H1 (cell line): ENCODE results near the gene WDR5. TPM values are rescaled to one million over a fixed set of nuclear protein-coding genes. Genes with fewer than 3 reads are reported as not detected.

Experiments
- CTCF ChIA-PET: fragments of 300-600 bp; sonication (Branson Sonifier 250); formaldehyde crosslinking; loops from one replicate; lab custom pipeline; 2021; ENCODE audit not compliant: partially characterized antibody; lab: Charles Lee
- POLR2A ChIA-PET: fragments of 300-600 bp; sonication (Branson Sonifier 250); formaldehyde crosslinking; loops from one replicate; lab custom pipeline; 2021; ENCODE audit warnings: inconsistent platforms; ENCODE audit not compliant: partially characterized antibody; lab: Charles Lee
- DNase-seq, 2 experiments: peaks; one replicate each; pipeline versions ENCODE4 v3.0.0 to v3.0.0-alpha.2; 2010 to 2022; ENCODE audit warnings: low spot score in 2 of 2, low read depth in 1 of 2, mixed read lengths in 1 of 2
- FAIRE-seq: peaks from 2 replicates; lab custom pipeline; 2011; peaks lifted over from hg19 to GRCh38; lab: Jason Lieb, UNC
- H2AFZ ChIP-seq: 2 replicates; pipeline ENCODE4 v1.8.1; 2012; ENCODE audit warnings: low read length, inconsistent platforms
- H2AK5ac ChIP-seq: 2 replicates; pipeline ENCODE4 v1.6.1; 2013; ENCODE audit warnings: low read depth, low read length
- H2BK120ac ChIP-seq: replicated peaks from 2 replicates; pipeline ENCODE3; 2013; ENCODE audit warnings: low read depth, low read length, inconsistent platforms
- H2BK12ac ChIP-seq: 2 replicates; pipeline ENCODE4 v1.6.1; 2013; ENCODE audit warnings: low read depth, low read length
- H2BK15ac ChIP-seq: 2 replicates; pipeline ENCODE4 v1.6.1; 2013; ENCODE audit warnings: low read length
- H2BK20ac ChIP-seq: 2 replicates; pipeline ENCODE4 v1.6.1; 2013; ENCODE audit warnings: low read length
- H2BK5ac ChIP-seq: 2 replicates; pipeline ENCODE4 v1.6.1; 2013; ENCODE audit warnings: low read depth, low read length
- H3K14ac ChIP-seq: 2 replicates; pipeline ENCODE4 v1.6.1; 2013; ENCODE audit warnings: inconsistent platforms; ENCODE audit not compliant: insufficient read length
- H3K18ac ChIP-seq: 2 replicates; pipeline ENCODE4 v1.6.1; 2013; ENCODE audit warnings: low read length; ENCODE audit errors: extremely low read depth
- H3K23ac ChIP-seq: 2 replicates; pipeline ENCODE4 v1.6.1; 2013; ENCODE audit warnings: inconsistent platforms; ENCODE audit not compliant: insufficient read length
- H3K23me2 ChIP-seq: 2 replicates; pipeline ENCODE4 v1.6.1; 2013; ENCODE audit warnings: low read depth, low read length
- H3K27ac ChIP-seq: 2 replicates; pipeline ENCODE4 v1.6.1; 2011; ENCODE audit warnings: low read depth, low read length, inconsistent platforms
- H3K27me3 ChIP-seq, 4 experiments: replicated peaks in 1 of 4; 1 replicate in 1 of 4; 2 replicates in 3 of 4; pipeline versions ENCODE4 v1.6.1 to v1.8.1; 2011 to 2013; ENCODE audit warnings: low read length in 3 of 4, mild to moderate bottlenecking in 3 of 4, inconsistent platforms in 2 of 4, mixed read lengths in 2 of 4, moderate library complexity in 1 of 4; ENCODE audit not compliant: control insufficient read depth in 3 of 4, insufficient read depth in 3 of 4; ENCODE audit errors: extremely low read depth in 1 of 4
- H3K36me3 ChIP-seq, 4 experiments: 2 replicates each; pipeline versions ENCODE4 v1.6.1 to v1.8.1; 2011 to 2013; ENCODE audit warnings: mild to moderate bottlenecking in 4 of 4, low read length in 3 of 4, moderate library complexity in 2 of 4, control low read depth in 1 of 4, inconsistent platforms in 1 of 4; ENCODE audit not compliant: insufficient read depth in 4 of 4, control insufficient read depth in 2 of 4
- H3K4ac ChIP-seq: replicated peaks from 2 replicates; pipeline ENCODE3; 2013; ENCODE audit warnings: low read length, low read depth, mixed read lengths, inconsistent platforms; ENCODE audit not compliant: insufficient read length
- H3K4me1 ChIP-seq, 4 experiments: replicated peaks in 1 of 4; 1 replicate in 1 of 4; 2 replicates in 3 of 4; pipeline versions ENCODE4 v1.6.1 to v1.8.1; 2011 to 2013; ENCODE audit warnings: low read length in 3 of 4, inconsistent platforms in 2 of 4, mixed read lengths in 1 of 4; ENCODE audit not compliant: insufficient read depth in 4 of 4, control insufficient read depth in 3 of 4
- H3K4me2 ChIP-seq, 2 experiments: 2 replicates each; pipeline versions ENCODE4 v1.6.1 to v1.8.1; 2011 to 2013; ENCODE audit warnings: low read depth in 2 of 2, low read length in 2 of 2, control low read depth in 1 of 2, inconsistent platforms in 1 of 2, mild to moderate bottlenecking in 1 of 2; ENCODE audit not compliant: insufficient read depth in 1 of 2
- H3K4me3 ChIP-seq, 4 experiments: fragments of 200-600, 300-600 bp in 1 of 4; sonication (generic), shearing (Covaris generic), sonication (Bioruptor Twin) in 1 of 4; 2 replicates each; pipeline versions ENCODE4 v1.5.1 to v1.8.1; 2011 to 2016; ENCODE audit warnings: low read length in 4 of 4, low read depth in 3 of 4, control low read depth in 2 of 4, inconsistent platforms in 2 of 4, mild to moderate bottlenecking in 2 of 4, mixed read lengths in 1 of 4, moderate library complexity in 1 of 4; ENCODE audit not compliant: insufficient read depth in 2 of 4; ENCODE audit errors: extremely low read depth in 1 of 4
- H3K56ac ChIP-seq: replicated peaks from 2 replicates; pipeline ENCODE3; 2013; ENCODE audit warnings: low read depth, mild to moderate bottlenecking, mixed read lengths, low read length, inconsistent platforms; ENCODE audit not compliant: insufficient read length
- H3K79me1 ChIP-seq: 2 replicates; pipeline ENCODE4 v1.6.1; 2013; ENCODE audit warnings: low read depth, low read length, control low read depth
- H3K79me2 ChIP-seq, 2 experiments: 2 replicates each; pipeline versions ENCODE4 v1.6.1 to v1.8.1; 2012 to 2013; ENCODE audit warnings: low read length in 2 of 2, mild to moderate bottlenecking in 2 of 2, inconsistent platforms in 1 of 2; ENCODE audit not compliant: insufficient read depth in 2 of 2, control insufficient read depth in 1 of 2
- H3K9ac ChIP-seq, 4 experiments: replicated peaks in 1 of 4; 1 replicate in 1 of 4; 2 replicates in 3 of 4; pipeline versions ENCODE4 v1.6.1 to v1.8.1; 2011 to 2013; ENCODE audit warnings: low read depth in 3 of 4, low read length in 3 of 4, control low read depth in 2 of 4, mild to moderate bottlenecking in 2 of 4, moderate library complexity in 2 of 4, inconsistent platforms in 1 of 4; ENCODE audit errors: extremely low read depth in 1 of 4
- H3K9me3 ChIP-seq, 2 experiments: 2 replicates each; pipeline versions ENCODE4 v1.6.1 to v1.8.1; 2012 to 2013; ENCODE audit warnings: mild to moderate bottlenecking in 2 of 2, moderate library complexity in 2 of 2, control low read depth in 1 of 2, inconsistent platforms in 1 of 2, low read depth in 1 of 2, low read length in 1 of 2, mixed read lengths in 1 of 2; ENCODE audit not compliant: insufficient read depth in 2 of 2
- H4K20me1 ChIP-seq, 2 experiments: replicated peaks in 1 of 2; 2 replicates each; pipeline versions ENCODE3 to v1.8.1; 2011 to 2013; ENCODE audit warnings: inconsistent platforms in 2 of 2, low read length in 2 of 2, mild to moderate bottlenecking in 1 of 2; ENCODE audit not compliant: insufficient read depth in 2 of 2, control insufficient read depth in 1 of 2
- H4K5ac ChIP-seq: 2 replicates; pipeline ENCODE4 v1.6.1; 2013; ENCODE audit warnings: low read length, low read depth, mixed read lengths, inconsistent platforms; ENCODE audit not compliant: insufficient read length
- H4K8ac ChIP-seq: 2 replicates; pipeline ENCODE4 v1.8.0; 2013; ENCODE audit warnings: mild to moderate bottlenecking, moderate library complexity, low read length, inconsistent platforms; ENCODE audit not compliant: insufficient read depth; ENCODE audit errors: extremely low read depth
- H4K91ac ChIP-seq: replicated peaks from 2 replicates; pipeline ENCODE3; 2013; ENCODE audit warnings: low read length, mixed read lengths, inconsistent platforms; ENCODE audit not compliant: insufficient read length
- MAFK ChIP-seq: IDR thresholded peaks from 2 replicates; pipeline ENCODE4 v1.6.1; 2012; ENCODE audit warnings: low read depth, mild to moderate bottlenecking, improper control_type of control experiment, low read length
- WGBS, 2 experiments: shearing (Covaris generic) in 1 of 2; methylation state at CpG; one replicate each; pipeline versions ENCODE4 v1.1.6 to v1.1.7; 2013 to 2015; ENCODE audit warnings: low lambda C conversion rate in 2 of 2, mixed read lengths in 2 of 2, inconsistent platforms in 1 of 2, low coverage in 1 of 2, missing lambda C conversion rate in 1 of 2; ENCODE audit not compliant: insufficient replicate concordance in 2 of 2, insufficient coverage in 1 of 2, insufficient read length in 1 of 2; ENCODE audit errors: extremely low coverage in 1 of 2, missing lambda C conversion rate in 1 of 2; 5-methylcytosine and 5-hydroxymethylcytosine counted together
- polyA plus RNA-seq, 7 experiments: library from polyadenylated mRNA; depleted of rRNA in 3 of 7; stranded (reverse) in 5 of 7; unstranded in 2 of 7; fragments of >200 nt in 5 of 7; fragments of 200-250 nt in 2 of 7; gene quantifications; 1 replicate in 5 of 7; 2 replicates in 1 of 7; 4 replicates in 1 of 7; pipeline versions ENCODE4 v1.2.1 to v1.2.3, GENCODE V29; 2011 to 2013; ENCODE audit warnings: missing spikeins in 2 of 7, mixed read lengths in 2 of 7
- total RNA-seq: library from RNA; stranded (reverse); fragmentation: NEBNext Ultra II Directional; extraction: Animal tissue kit (Norgen Biotek cat#: 25700); gene quantifications from 2 replicates; pipeline ENCODE4 v1.2.1, GENCODE V29; 2021

Gene WDR5
- total and polyA plus RNA-seq, 2 of the 8 experiments (the other 6 are each of a cell fraction or from before 2014, with no cell fraction given): 38.4 to 68.1 TPM

- Histone ChIP-seq H3K4me2 (no peak overlapping the region), H2BK15ac (no peak overlapping the region), H3K18ac (no peak overlapping the region), H3K4me3 (no peak overlapping the region), H2BK5ac (no peak overlapping the region), H4K8ac (no peak overlapping the region), H2BK120ac (no peak overlapping the region), H3K36me3 (no peaks in the 10 kb centered on the region), H3K23me2 (peaks cover 6% of the 10 kb centered on the region), H4K5ac (no peak overlapping the region), H3K79me1 (0 out of 2 replicates have a peak, but pooled peaks cover 2% of the 10 kb centered on the region), H3K79me2 (no peaks in the 10 kb centered on the region), H3K27me3 (no peaks in the 10 kb centered on the region), H4K20me1 (peaks cover 0 to 2% of the 10 kb centered on the region in 2 experiments), H3K9me3 (peaks cover 0 to 6% of the 10 kb centered on the region in 2 experiments; a peak in 3 of 4 replicates), H2AFZ (no peak overlapping the region), H2AK5ac (no peak overlapping the region), H4K91ac (no peak overlapping the region), H3K4ac (no peak overlapping the region), H3K14ac (no peak overlapping the region), H3K23ac (no peak overlapping the region), H2BK20ac (no peak overlapping the region), H3K56ac (no peak overlapping the region), H3K9ac (no peak overlapping the region), H3K27ac (no peak overlapping the region), H3K4me1 (peaks cover 0 to 9% (median 7%) of the 10 kb centered on the region in 4 experiments; a peak in 5 of 7 replicates), H2BK12ac (no peak overlapping the region)
- FAIRE-seq (no peak), DNase-seq (no peak)
- ChIA-PET POLR2A (no interaction called here), CTCF (no interaction called here)
- WGBS, 2 experiments: 88% methylated on average over 12 of the region's 13 CpGs; no CpG with 5 or more reads in 1 of the 2 experiments
- TF ChIP-seq MAFK: no peak
Measured at GRCh38 chr9:134166374-134166773, 30.5 kb downstream of the WDR5 start.
